Measurements from ENCODE around the gene TERC.

TERC gene

DNA sequence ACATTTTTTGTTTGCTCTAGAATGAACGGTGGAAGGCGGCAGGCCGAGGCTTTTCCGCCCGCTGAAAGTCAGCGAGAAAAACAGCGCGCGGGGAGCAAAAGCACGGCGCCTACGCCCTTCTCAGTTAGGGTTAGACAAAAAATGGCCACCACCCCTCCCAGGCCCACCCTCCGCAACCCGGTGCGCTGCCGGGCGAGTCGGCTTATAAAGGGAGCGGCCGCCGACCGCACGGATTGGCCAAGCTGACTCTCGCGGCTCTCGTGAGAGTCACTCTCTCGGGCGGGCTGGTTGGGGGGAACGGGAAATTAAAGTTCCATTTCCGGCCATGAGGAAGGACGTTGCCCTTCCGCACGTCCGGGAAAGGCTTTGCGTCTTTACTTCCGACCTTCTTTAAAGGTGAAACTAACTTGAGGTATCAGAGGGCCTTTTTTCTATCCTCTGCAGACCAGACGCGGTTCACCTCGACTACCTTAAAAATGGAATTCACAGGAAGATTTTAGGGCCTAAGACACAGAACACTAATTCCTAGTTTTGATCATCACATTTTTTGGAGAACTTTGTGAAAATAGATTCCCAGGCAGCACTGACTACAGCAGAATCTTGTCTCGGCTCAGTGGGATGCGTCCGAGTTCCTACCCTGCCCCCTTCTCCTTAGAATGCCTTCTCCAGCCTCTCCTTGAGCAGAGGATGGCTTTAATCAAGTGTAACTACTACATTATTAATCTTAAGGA is at the start of gene TERC:
Gene TERC, minus strand, starts transcription at position 179 of the 731 bp plus-strand sequence.
- peak; percentile 95 for DNase-seq

DNA sequence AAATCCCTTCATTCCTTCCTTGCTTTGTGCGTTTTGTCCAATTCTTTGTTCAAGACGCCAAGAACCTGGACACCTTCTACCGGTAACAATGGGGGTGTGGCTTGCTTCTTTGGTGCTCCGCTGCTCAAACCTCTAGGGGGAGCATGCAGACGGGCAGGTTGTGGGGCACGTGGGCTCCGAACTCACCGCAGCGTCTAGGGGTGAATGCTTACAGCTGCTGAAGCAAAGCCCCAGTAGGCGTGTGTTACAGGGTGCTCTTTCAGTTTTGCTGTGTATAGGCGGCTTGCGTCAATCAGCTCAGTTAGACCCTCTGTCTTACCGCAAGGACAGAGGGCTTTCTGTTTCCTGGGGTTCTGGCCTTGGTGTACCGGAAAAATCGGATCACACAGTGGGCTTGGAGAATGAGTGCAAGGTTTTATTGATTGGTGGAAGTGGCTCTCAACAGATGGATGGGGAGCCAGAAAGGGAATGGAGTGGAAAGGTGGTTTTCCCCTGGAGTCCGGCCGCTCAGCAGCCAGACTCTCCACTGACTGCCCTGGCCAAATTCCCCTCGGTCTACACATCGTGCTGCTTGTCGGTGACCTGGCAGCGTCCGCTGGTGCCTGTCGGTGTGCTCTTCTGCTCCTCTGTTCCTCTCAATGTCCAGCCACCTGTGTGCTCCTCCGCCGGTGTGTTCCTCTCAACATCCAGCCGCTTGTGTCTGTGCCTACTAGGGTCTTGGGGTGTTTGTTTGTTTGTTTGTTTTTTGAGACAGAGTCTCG is 49.1 kb upstream of the TERC start:
- DNase-seq = peak; percentile 1

DNA sequence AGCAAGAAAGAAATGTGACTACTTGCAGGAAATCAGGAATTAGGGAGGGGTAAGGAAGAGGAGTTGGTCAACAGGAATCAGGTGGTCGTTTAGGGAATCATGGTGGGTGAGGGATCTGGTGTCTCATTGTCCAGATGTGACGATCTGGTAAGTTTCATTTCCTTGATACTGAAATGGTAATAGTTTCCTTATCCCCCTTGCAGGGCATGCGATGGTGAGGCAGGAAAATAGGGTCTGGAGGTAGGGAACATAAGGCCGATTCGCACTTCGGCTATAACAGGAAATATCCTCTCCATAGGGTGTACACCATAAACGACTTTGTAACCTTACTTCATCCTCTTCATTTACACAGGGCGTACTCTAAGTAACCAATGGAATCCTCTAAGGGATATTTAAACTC is 48.4 kb upstream of the TERC start:
- DNase-seq = no peak

DNA sequence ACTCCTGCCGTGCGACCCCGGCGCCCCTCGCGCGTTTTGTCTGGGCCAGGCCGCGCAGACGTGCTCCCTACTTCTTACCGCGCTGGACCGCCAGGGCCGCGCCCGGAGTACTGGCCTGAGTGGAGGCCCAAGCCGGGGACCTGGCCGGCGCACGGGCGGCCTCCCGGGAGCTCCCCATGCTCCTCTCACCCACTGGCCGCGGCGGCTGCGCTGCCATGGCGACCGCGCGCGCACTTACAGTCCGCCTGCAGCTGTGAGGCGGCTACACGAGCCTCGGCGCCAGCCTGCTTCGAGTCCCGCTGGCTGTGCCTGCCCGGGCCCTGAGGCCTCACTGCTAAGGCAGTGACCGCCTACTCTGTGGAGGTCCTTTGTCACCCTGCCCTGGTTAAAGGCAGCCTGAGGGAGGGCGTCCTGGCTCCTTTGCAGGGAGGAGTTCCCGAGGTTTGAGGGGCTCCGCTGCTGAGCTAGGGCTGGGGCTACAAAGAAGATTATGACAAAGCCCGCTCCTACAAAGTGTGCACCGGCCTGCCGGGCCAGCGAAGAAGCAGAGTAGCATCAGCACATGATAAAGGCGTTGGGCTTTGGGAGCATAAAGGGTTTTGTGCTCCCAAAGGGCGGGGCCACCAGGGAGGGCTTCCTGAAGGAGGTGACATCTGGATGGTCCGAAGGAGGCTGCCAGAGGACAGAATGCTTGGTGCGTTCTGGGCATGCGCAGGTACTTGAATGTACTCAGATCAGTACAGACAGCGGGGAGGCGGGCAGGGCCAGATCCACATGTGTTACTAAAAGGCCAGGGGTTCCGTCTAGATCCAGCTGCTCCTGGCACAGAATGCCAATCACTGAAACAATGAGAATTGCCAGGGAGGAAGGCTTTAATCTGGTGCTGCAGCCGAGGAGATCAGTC is 47.7 kb upstream of the TERC start, which contains the start of the genes LRRC34 and LRRIQ4:
Gene LRRC34, minus strand, starts transcription at position 573 of the 904 bp plus-strand sequence. Its CDS starts 356 bp downstream, at position 217.
Gene LRRIQ4, plus strand, starts transcription at position 539 of the 904 bp plus-strand sequence. CDS start 9,052 bp downstream, outside the sequence.
- DNase-seq = peak; percentile 78

- peak; percentile 1 for DNase-seq
Measured at GRCh38 chr3:169811631-169812331, 46.9 kb upstream of the TERC start.

- no peak for DNase-seq
Measured at GRCh38 chr3:169809230-169809795, 44.5 kb upstream of the TERC start.

- DNase-seq = no peak
Measured at GRCh38 chr3:169804681-169805080, 39.8 kb upstream of the TERC start.

DNA sequence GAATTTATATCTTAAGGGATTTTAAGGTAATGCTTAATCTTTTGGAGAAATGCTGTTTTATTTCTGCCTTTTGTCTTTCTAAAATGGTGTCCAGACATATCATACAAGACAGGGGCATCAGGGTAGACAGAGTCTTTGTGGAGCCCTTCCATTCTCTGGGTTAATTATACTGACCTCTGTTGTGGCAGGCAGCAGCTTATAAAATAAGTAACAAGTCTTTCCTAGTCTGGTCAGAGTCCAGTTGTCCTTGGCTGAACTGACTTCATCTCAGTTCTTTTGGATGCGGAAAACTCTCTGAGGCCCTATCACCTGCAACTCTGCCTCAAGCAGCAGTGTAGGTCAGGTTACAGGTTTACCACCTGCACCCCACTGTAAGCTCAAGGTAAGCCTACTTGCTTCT is 27.5 kb upstream of the TERC start:
- no peak for DNase-seq

DNA sequence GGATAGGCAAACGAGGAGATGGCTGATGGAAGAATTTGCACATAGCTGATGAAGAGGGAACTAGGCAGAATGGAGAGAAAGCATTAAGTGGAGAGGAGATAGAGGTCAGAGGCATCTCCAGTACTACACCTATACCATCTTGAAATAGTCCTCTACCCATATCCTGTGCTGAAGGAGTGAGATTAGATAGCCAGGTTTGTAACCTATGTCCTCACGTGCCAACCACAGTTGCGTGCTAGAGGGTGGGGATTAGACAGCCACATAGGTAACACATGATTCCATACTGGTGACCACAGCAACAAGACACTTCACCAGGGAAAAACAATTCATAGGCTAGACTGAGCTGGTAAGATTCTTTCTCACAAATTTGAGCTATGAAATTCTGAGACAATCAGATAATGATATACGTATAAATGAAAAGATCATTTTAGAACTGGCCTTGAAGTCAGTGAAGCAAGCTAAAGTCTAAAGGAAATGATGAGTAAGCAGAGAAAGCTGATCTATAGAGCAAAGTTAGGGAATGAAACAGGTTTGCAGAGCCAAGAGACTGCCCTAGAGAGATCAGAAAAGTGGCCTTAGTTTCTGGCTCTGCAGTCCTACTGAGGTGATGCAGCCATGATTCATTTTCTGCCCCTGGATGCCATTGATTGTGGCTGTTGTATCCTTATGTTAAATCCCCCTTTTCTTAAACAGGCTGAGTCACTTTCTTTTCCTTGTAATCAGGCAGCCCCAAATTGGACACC is 26.0 kb upstream of the TERC start:
- DNase-seq = no peak

GRCh38 chr3:169790219-169790618 is 25.4 kb upstream of the TERC start:
- DNase-seq = no peak

GRCh38 chr3:169787791-169788190 is 22.9 kb upstream of the TERC start:
- no peak for DNase-seq

- DNase-seq = no peak
Measured at GRCh38 chr3:169787120-169787519, 22.3 kb upstream of the TERC start.

DNA sequence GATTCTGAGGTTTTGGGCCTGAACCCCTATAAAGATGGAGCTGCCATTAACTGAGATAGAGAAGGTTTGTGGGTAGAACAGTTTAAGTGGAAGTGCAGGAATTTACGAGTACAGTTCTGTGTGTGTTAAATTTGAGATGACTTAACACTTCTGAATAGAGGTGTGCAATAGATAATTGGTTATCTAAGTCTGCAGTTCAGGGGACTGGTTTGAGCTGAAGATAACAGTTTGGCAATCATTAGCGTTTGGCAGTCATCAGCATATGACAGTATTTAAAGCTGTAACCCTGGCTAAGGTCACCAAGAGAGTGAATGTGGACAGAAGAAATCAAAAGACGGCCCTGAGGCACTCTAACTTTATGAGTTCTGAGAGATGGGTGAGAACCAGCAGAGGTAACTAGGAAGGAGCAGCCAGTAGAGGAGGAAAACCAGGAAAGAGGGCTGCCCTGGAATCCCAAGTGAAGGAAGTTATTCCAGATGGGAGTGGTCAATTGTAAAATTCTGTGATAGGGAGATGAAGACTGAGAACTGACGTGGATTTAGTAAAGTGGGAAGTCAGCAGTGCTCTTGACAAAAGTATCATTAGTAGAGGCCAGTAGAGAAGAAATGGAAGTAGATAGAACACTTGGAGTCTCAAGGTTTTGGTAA is 16.5 kb upstream of the TERC start:
- DNase-seq = no peak

DNA sequence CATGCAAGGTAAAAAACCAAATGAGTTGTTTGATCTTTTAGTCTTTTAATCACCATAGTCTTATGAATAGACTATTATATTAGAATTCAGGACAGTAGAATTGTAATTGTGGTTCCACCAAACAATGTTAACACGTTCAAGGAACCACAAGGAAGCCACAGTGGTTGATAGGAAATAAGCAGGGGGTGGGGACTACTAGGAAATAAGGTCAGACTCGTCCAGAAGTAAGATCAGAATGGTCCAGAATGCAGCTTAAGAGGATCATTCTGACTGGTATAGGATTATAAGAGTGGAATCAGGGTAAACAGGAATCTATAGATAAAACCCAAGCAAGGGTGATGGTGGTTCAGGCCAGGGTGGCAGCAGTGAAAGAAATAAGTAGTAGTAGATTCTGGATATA is 15.9 kb upstream of the TERC start:
- no peak for DNase-seq

- no peak for DNase-seq
Measured at GRCh38 chr3:169777822-169778221, 13.0 kb upstream of the TERC start.

- no peak for DNase-seq
Measured at GRCh38 chr3:169774186-169774585, 9.3 kb upstream of the TERC start.

- peak; percentile 88 for DNase-seq
Measured at GRCh38 chr3:169772897-169773816, 8.3 kb upstream of the TERC start, which contains the start of gene MYNN. Gene MYNN, plus strand, starts transcription at chr3:169773396. Its CDS starts 900 bp downstream, at chr3:169774296.

- peak; percentile 90 for DNase-seq
Measured at GRCh38 chr3:169772305-169772896, 7.5 kb upstream of the TERC start.

Data from NCI-H2171 (cell line).